ENCODE results near the gene TIMP1.

Gene TIMP1

GRCh38 chrX:47571215-47571614 is 11.0 kb upstream of the TIMP1 start:
- Histone ChIP-seq H3K4me3 (ENCODE audit: low read depth, low read length) (no peak overlapping the region), H3K27me3 (ENCODE audit: insufficient read depth, low read depth, severe bottlenecking) (peaks cover 8% of the 10 kb centered on the region), H3K27ac (no peak overlapping the region), H3K9me3 (ENCODE audit: severe bottlenecking) (no peaks in the 10 kb centered on the region), H3K36me3 (peaks cover 15% of the 10 kb centered on the region)
- no peak for DNase-seq
- TF ChIP-seq CTCF (IDR thresholded peaks at IDR 0.05; ENCODE audit: low read depth, low read length), result no peak

- peaks cover 8% of the 10 kb centered on the region for H3K27me3 ChIP-seq (ENCODE audit: insufficient read depth, low read depth, severe bottlenecking)
- no peak for TF ChIP-seq CTCF (IDR thresholded peaks at IDR 0.05; ENCODE audit: low read depth, low read length)
- H3K9me3 ChIP-seq (ENCODE audit: severe bottlenecking), result no peaks in the 10 kb centered on the region
- no peak overlapping the region for H3K4me3 ChIP-seq (ENCODE audit: low read depth, low read length)
- H3K36me3 ChIP-seq, result peaks cover 15% of the 10 kb centered on the region
- no peak overlapping the region for H3K27ac ChIP-seq
- DNase-seq, result no peak
Observed at GRCh38 chrX:47571896-47572295, 10.3 kb upstream of the TIMP1 start.

GRCh38 chrX:47572773-47573340 is 9.4 kb upstream of the TIMP1 start:
- Histone ChIP-seq H3K9me3 (ENCODE audit: severe bottlenecking) (no peaks in the 10 kb centered on the region), H3K36me3 (peaks cover 15% of the 10 kb centered on the region), H3K4me3 (ENCODE audit: low read depth, low read length) (no peak overlapping the region), H3K27ac (no peak overlapping the region), H3K27me3 (ENCODE audit: insufficient read depth, low read depth, severe bottlenecking) (peaks cover 8% of the 10 kb centered on the region)
- no peak for DNase-seq
- TF ChIP-seq CTCF (IDR thresholded peaks at IDR 0.05; ENCODE audit: low read depth, low read length), result no peak

GRCh38 chrX:47573341-47574075 is 8.7 kb upstream of the TIMP1 start:
- no peak for DNase-seq
- Histone ChIP-seq H3K27ac (no peak overlapping the region), H3K4me3 (ENCODE audit: low read depth, low read length) (no peak overlapping the region), H3K36me3 (peaks cover 12% of the 10 kb centered on the region), H3K27me3 (ENCODE audit: insufficient read depth, low read depth, severe bottlenecking) (peaks cover 8% of the 10 kb centered on the region), H3K9me3 (ENCODE audit: severe bottlenecking) (no peaks in the 10 kb centered on the region)
- TF ChIP-seq CTCF (IDR thresholded peaks at IDR 0.05; ENCODE audit: low read depth, low read length), result no peak

- Histone ChIP-seq H3K4me3 (ENCODE audit: low read depth, low read length) (no peak overlapping the region), H3K36me3 (peaks cover 11% of the 10 kb centered on the region), H3K27ac (no peak overlapping the region), H3K9me3 (ENCODE audit: severe bottlenecking) (no peaks in the 10 kb centered on the region), H3K27me3 (ENCODE audit: insufficient read depth, low read depth, severe bottlenecking) (peaks cover 8% of the 10 kb centered on the region)
- DNase-seq, result no peak
- no peak for TF ChIP-seq CTCF (IDR thresholded peaks at IDR 0.05; ENCODE audit: low read depth, low read length)
Observed at GRCh38 chrX:47574076-47574546, 8.1 kb upstream of the TIMP1 start.
